Panc1 (cell line): ENCODE measurements around the gene TAS2R39.

ENCODE experiments used
- CTCF ChIP-seq: fragments of 450-650 bp; IDR thresholded peaks from 2 replicates; pipeline ENCODE4 v1.5.1; 2017; ENCODE audit warnings: mild to moderate bottlenecking
- POLR2AphosphoS5 ChIP-seq: IDR thresholded peaks from 2 replicates; pipeline ENCODE4 v1.6.1; 2012; ENCODE audit warnings: mild to moderate bottlenecking, low read depth, low read length, moderate library complexity
- SIN3A ChIP-seq: IDR thresholded peaks from 2 replicates; pipeline ENCODE4 v1.6.1; 2012; ENCODE audit warnings: low read depth, mild to moderate bottlenecking, low read length, moderate library complexity, borderline replicate concordance; ENCODE audit not compliant: insufficient read depth
- TCF7L2 ChIP-seq: IDR thresholded peaks from 2 replicates; pipeline ENCODE4 v1.6.1; 2011; ENCODE audit warnings: mild to moderate bottlenecking, low read depth, low read length, inconsistent platforms
- TF ChIP-seq, protein P1 (sequence below), 2 experiments: IDR thresholded peaks; 2 replicates each; pipeline ENCODE4 v1.6.1; 2011 to 2012; ENCODE audit warnings: low read depth in 2 of 2, control low read depth in 1 of 2, low read length in 1 of 2, mild to moderate bottlenecking in 1 of 2, moderate library complexity in 1 of 2; ENCODE audit not compliant: insufficient read depth in 1 of 2

DNA sequence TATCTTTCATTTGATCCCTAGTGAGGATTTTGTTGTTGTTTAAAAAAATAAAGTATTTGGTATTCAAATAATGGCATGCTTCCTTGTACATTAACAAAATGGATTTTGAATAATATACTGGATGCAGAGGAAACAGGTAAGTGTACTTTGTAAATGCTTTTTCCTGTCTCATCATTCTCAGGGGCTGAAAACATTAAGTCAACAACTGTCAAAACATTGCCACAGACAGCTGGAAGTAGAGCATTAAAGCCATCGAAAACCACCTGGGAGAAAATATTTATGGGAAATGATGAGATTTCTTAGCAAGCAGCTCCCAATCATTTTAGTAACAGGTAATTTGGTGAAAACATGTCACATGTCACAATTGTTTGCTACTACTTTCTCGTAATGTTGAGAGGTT lies 10.7 kb downstream of the TAS2R39 start:
- no peak for TF ChIP-seq POLR2AphosphoS5
- TF ChIP-seq CTCF: no peak
- TF ChIP-seq SIN3A: no peak
- TF ChIP-seq, protein P1, sequence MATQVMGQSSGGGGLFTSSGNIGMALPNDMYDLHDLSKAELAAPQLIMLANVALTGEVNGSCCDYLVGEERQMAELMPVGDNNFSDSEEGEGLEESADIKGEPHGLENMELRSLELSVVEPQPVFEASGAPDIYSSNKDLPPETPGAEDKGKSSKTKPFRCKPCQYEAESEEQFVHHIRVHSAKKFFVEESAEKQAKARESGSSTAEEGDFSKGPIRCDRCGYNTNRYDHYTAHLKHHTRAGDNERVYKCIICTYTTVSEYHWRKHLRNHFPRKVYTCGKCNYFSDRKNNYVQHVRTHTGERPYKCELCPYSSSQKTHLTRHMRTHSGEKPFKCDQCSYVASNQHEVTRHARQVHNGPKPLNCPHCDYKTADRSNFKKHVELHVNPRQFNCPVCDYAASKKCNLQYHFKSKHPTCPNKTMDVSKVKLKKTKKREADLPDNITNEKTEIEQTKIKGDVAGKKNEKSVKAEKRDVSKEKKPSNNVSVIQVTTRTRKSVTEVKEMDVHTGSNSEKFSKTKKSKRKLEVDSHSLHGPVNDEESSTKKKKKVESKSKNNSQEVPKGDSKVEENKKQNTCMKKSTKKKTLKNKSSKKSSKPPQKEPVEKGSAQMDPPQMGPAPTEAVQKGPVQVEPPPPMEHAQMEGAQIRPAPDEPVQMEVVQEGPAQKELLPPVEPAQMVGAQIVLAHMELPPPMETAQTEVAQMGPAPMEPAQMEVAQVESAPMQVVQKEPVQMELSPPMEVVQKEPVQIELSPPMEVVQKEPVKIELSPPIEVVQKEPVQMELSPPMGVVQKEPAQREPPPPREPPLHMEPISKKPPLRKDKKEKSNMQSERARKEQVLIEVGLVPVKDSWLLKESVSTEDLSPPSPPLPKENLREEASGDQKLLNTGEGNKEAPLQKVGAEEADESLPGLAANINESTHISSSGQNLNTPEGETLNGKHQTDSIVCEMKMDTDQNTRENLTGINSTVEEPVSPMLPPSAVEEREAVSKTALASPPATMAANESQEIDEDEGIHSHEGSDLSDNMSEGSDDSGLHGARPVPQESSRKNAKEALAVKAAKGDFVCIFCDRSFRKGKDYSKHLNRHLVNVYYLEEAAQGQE (IDR thresholded peaks at IDR 0.05; ENCODE audit: insufficient read depth in 1 of 2, low read depth in 2 of 2, low read length in 1 of 2): no peak
- no peak for TF ChIP-seq TCF7L2
